HFF-Myc (cell line): ENCODE measurements around the gene ST6GALNAC6.
"Not testable (repeated sequence)": the region's sequence is repeated elsewhere in the genome, so short reads cannot be mapped to it uniquely, and the experiment has no call there.

Experiments
- DNase-seq: peaks from one replicate; pipeline ENCODE4 v3.0.0-alpha.2; 2011; ENCODE audit warnings: low read depth; ENCODE audit errors: extremely low read depth
- H3K4me3 ChIP-seq: replicated peaks from 2 replicates; pipeline ENCODE4 v1.5.1; 2011; ENCODE audit warnings: low read depth, mild to moderate bottlenecking, control low read depth, low read length
- CTCF ChIP-seq: IDR thresholded peaks from 2 replicates; pipeline ENCODE4 v1.5.1; 2012; ENCODE audit warnings: mild to moderate bottlenecking, low read depth, low read length, control low read depth; ENCODE audit errors: missing control alignments

ST6GALNAC6 gene

GRCh38 chr9:127884976-127885490, 14.4 kb downstream of the ST6GALNAC6 start:
- no peak overlapping the region for H3K4me3 ChIP-seq
- no peak for TF ChIP-seq CTCF
- DNase-seq: no peak

- TF ChIP-seq CTCF: no peak
- DNase-seq: no peak
- H3K4me3 ChIP-seq: no peak overlapping the region
Measured at GRCh38 chr9:127884427-127884911, 14.9 kb downstream of the ST6GALNAC6 start.

GRCh38 chr9:127883959-127884358, 15.4 kb downstream of the ST6GALNAC6 start:
- no peak overlapping the region for H3K4me3 ChIP-seq
- TF ChIP-seq CTCF: no peak
- no peak for DNase-seq

GRCh38 chr9:127881715-127882114, 17.7 kb downstream of the ST6GALNAC6 start:
- not testable (repeated sequence) for H3K4me3 ChIP-seq, DNase-seq

- H3K4me3 ChIP-seq: no peak overlapping the region
- no peak for TF ChIP-seq CTCF
- DNase-seq: no peak
Measured at GRCh38 chr9:127880143-127880542, 19.3 kb downstream of the ST6GALNAC6 start.

GRCh38 chr9:127878652-127879390, 20.6 kb downstream of the ST6GALNAC6 start:
- no peak for TF ChIP-seq CTCF
- no peak for DNase-seq
- H3K4me3 ChIP-seq: no peak overlapping the region

- DNase-seq: no peak
- peak overlapping the region; percentile 46 for H3K4me3 ChIP-seq
- no peak for TF ChIP-seq CTCF
Measured at GRCh38 chr9:127878001-127878651, 21.3 kb downstream of the ST6GALNAC6 start.
